Liver (tissue), 9 donors: ENCODE measurements around the gene OTUB1. TPM values are rescaled to one million over a fixed set of nuclear protein-coding genes. Genes with fewer than 3 reads are reported as not detected.

Experiments used
- DNase-seq: peaks from one replicate; pipeline ENCODE4 v3.0.0-alpha.2; 2017; ENCODE audit warnings: low spot score
- H3K27ac ChIP-seq, 2 donors: one replicate each; pipeline ENCODE4 v1.7.0; 2013; ENCODE audit warnings: inconsistent platforms in 2 of 2, low read length in 2 of 2, control low read depth in 1 of 2, low read depth in 1 of 2, mild to moderate bottlenecking in 1 of 2
- H3K27me3 ChIP-seq, 4 donors: one replicate each; pipeline versions ENCODE4 v1.6.1 to v1.7.0; 2013; ENCODE audit warnings: low read length in 3 of 4, inconsistent platforms in 1 of 4, mild to moderate bottlenecking in 1 of 4, moderate library complexity in 1 of 4; ENCODE audit not compliant: control insufficient read depth in 4 of 4, insufficient read depth in 4 of 4
- H3K36me3 ChIP-seq, 4 donors: one replicate each; pipeline versions ENCODE4 v1.6.1 to v1.7.0; 2013; ENCODE audit warnings: low read length in 3 of 4, mild to moderate bottlenecking in 3 of 4, low read depth in 1 of 4, moderate library complexity in 1 of 4; ENCODE audit not compliant: control insufficient read depth in 4 of 4, insufficient read depth in 3 of 4
- H3K4me1 ChIP-seq, 4 donors: one replicate each; pipeline versions ENCODE4 v1.6.1 to v1.7.0; 2013; ENCODE audit warnings: low read length in 3 of 4, mild to moderate bottlenecking in 3 of 4, moderate library complexity in 1 of 4; ENCODE audit not compliant: control insufficient read depth in 4 of 4, insufficient read depth in 4 of 4
- H3K4me3 ChIP-seq, 3 donors: one replicate each; pipeline versions ENCODE4 v1.6.1 to v1.7.0; 2013; ENCODE audit warnings: low read length in 3 of 3, control low read depth in 1 of 3, low read depth in 1 of 3, mild to moderate bottlenecking in 1 of 3
- H3K9ac ChIP-seq, 2 donors: one replicate each; pipeline ENCODE4 v1.7.0; 2013; ENCODE audit warnings: low read length in 2 of 2, mild to moderate bottlenecking in 2 of 2, moderate library complexity in 2 of 2, control low read depth in 1 of 2, low read depth in 1 of 2
- H3K9me3 ChIP-seq, 4 donors: one replicate each; pipeline versions ENCODE4 v1.6.1 to v1.7.0; 2013; ENCODE audit warnings: low read length in 3 of 4; ENCODE audit not compliant: control insufficient read depth in 4 of 4
- ATF3 ChIP-seq: IDR thresholded peaks from 2 replicates; pipeline ENCODE4 v1.6.1; 2016; ENCODE audit warnings: antibody characterized with exemption
- FOXA1 ChIP-seq: IDR thresholded peaks from 2 replicates; pipeline ENCODE4 v1.6.1; 2016; ENCODE audit warnings: antibody characterized with exemption
- FOXA2 ChIP-seq: IDR thresholded peaks from 2 replicates; pipeline ENCODE4 v1.6.1; 2016; ENCODE audit warnings: antibody characterized with exemption
- HNF4A ChIP-seq, 2 donors: conservative IDR thresholded peaks; 2 replicates each; pipeline ENCODE4 v1.6.1; 2016; ENCODE audit warnings: antibody characterized with exemption in 2 of 2, mild to moderate bottlenecking in 2 of 2
- JUND ChIP-seq, 2 donors: IDR thresholded peaks; 2 replicates each; pipeline ENCODE4 v1.6.1; 2016; ENCODE audit warnings: antibody characterized with exemption in 2 of 2
- MAX ChIP-seq: IDR thresholded peaks from 2 replicates; pipeline ENCODE4 v1.6.1; 2016; ENCODE audit warnings: antibody characterized with exemption
- NR2F2 ChIP-seq: IDR thresholded peaks from 2 replicates; pipeline ENCODE4 v1.6.1; 2016; ENCODE audit warnings: antibody characterized with exemption
- RAD21 ChIP-seq, 2 donors: IDR thresholded peaks; 2 replicates each; pipeline ENCODE4 v1.6.1; 2016; ENCODE audit warnings: antibody characterized with exemption in 2 of 2, mild to moderate bottlenecking in 2 of 2
- REST ChIP-seq: IDR thresholded peaks from 2 replicates; pipeline ENCODE4 v1.6.1; 2016; ENCODE audit warnings: antibody characterized with exemption, mild to moderate bottlenecking
- RXRA ChIP-seq, 2 donors: IDR thresholded peaks; 2 replicates each; pipeline ENCODE4 v1.6.1; 2017 to 2018; ENCODE audit warnings: antibody characterized with exemption in 2 of 2, mild to moderate bottlenecking in 1 of 2
- SP1 ChIP-seq: IDR thresholded peaks from 2 replicates; pipeline ENCODE4 v1.6.1; 2018; ENCODE audit warnings: antibody characterized with exemption, mild to moderate bottlenecking
- TAF1 ChIP-seq: conservative IDR thresholded peaks from 2 replicates; pipeline ENCODE4 v1.6.1; 2016; ENCODE audit warnings: antibody characterized with exemption, mild to moderate bottlenecking
- YY1 ChIP-seq: IDR thresholded peaks from 2 replicates; pipeline ENCODE4 v1.6.1; 2016; ENCODE audit warnings: antibody characterized with exemption, mild to moderate bottlenecking
- WGBS: extraction: QIAGEN DNeasy Blood & Tissue Kit; methylation state at CpG from one replicate; pipeline ENCODE4 v1.1.7; 2013; 5-methylcytosine and 5-hydroxymethylcytosine counted together
- polyA plus RNA-seq, 2 donors: library from polyadenylated mRNA; stranded (reverse) in 1 of 2; unstranded in 1 of 2; fragments of 200-250 nt in 1 of 2; fragments of >200 nt in 1 of 2; fragmentation: Nextera tagmentation in 1 of 2; extraction: Ambion mirVana in 1 of 2; gene quantifications; one replicate each; pipeline versions ENCODE4 v1.2.1 to v1.2.3, GENCODE V29; 2013 to 2015
- total RNA-seq, 2 donors: library from RNA; depleted of rRNA; stranded (reverse); fragments of >200 nt; gene quantifications; one replicate each; pipeline ENCODE4 v1.2.3, GENCODE V29; 2014
- donor health status: healthy.
- donor health status: healthy.
- donor health status: healthy.
- donor health status: healthy.
- donor health status: healthy.

Gene OTUB1
- total and polyA plus RNA-seq, 4 donors = 18.8 to 44.6 (median 28.5) TPM

GRCh38 chr11:64029773-64030172 lies 43.5 kb downstream of the OTUB1 start:
- Histone ChIP-seq H3K36me3 (no peaks in the 10 kb centered on the region), H3K4me3 (no peak overlapping the region), H3K4me1 (peaks cover 0 to 3% (median 1%) of the 10 kb centered on the region in 4 donors), H3K9ac (no peak overlapping the region), H3K27ac (no peak overlapping the region), H3K27me3 (no peaks in the 10 kb centered on the region), H3K9me3 (no peaks in the 10 kb centered on the region)
- WGBS = 90% methylated on average over 8 of the region's 8 CpGs
- no peak for DNase-seq
- TF ChIP-seq REST = no peak
- no peak for TF ChIP-seq JUND (IDR thresholded peaks at IDR 0.05)
- TF ChIP-seq TAF1 = no peak
- no peak for TF ChIP-seq SP1
- TF ChIP-seq RAD21 (IDR thresholded peaks at IDR 0.05) = no peak
- TF ChIP-seq MAX = no peak

GRCh38 chr11:64031001-64031400 lies 44.8 kb downstream of the OTUB1 start:
- 90% methylated on average over 3 of the region's 3 CpGs for WGBS
- no peaks in the 10 kb centered on the region for H3K36me3 ChIP-seq
- H3K4me3 ChIP-seq = no peak overlapping the region
- H3K4me1 ChIP-seq = peaks cover 0 to 8% (median 4%) of the 10 kb centered on the region in 4 donors
- H3K27ac ChIP-seq = no peak overlapping the region
- no peaks in the 10 kb centered on the region for H3K27me3 ChIP-seq
- H3K9ac ChIP-seq = no peak overlapping the region
- DNase-seq = no peak
- no peaks in the 10 kb centered on the region for H3K9me3 ChIP-seq
- TF ChIP-seq TAF1 = no peak
- TF ChIP-seq FOXA1 = no peak
- TF ChIP-seq RXRA (IDR thresholded peaks at IDR 0.05) = no peak
- TF ChIP-seq ATF3 = no peak
- no peak for TF ChIP-seq RAD21 (IDR thresholded peaks at IDR 0.05)

- WGBS = 87% methylated on average over 4 of the region's 4 CpGs
- H3K27ac ChIP-seq = no peak overlapping the region
- H3K4me1 ChIP-seq = peaks cover 3 to 19% (median 9%) of the 10 kb centered on the region in 4 donors
These were observed 45.8 kb downstream of the OTUB1 start for GRCh38 chr11:64032050-64032449.

More at GRCh38 chr11:64032050-64032449, 45.8 kb downstream of the OTUB1 start:
- no peak overlapping the region for H3K9ac ChIP-seq
- H3K27me3 ChIP-seq = no peaks in the 10 kb centered on the region
- no peaks in the 10 kb centered on the region for H3K9me3 ChIP-seq
- no peak for TF ChIP-seq FOXA1
- no peak for TF ChIP-seq YY1
- TF ChIP-seq RAD21 (IDR thresholded peaks at IDR 0.05) = no peak
- TF ChIP-seq HNF4A (conservative IDR thresholded peaks at IDR 0.05) = no peak
- TF ChIP-seq NR2F2 = no peak
- TF ChIP-seq FOXA2 = no peak
- no peak for TF ChIP-seq SP1
- no peak for DNase-seq
- no peak overlapping the region for H3K4me3 ChIP-seq
- H3K36me3 ChIP-seq = no peaks in the 10 kb centered on the region
